SKM-1 (cell line): ENCODE data around the gene PCDHB10.

Experiments used
- DNase-seq: peaks from one replicate; lab custom pipeline; 2025; ENCODE audit not compliant: unreplicated experiment; lab: John Stamatoyannopoulos, UW

The PCDHB10 gene

DNA sequence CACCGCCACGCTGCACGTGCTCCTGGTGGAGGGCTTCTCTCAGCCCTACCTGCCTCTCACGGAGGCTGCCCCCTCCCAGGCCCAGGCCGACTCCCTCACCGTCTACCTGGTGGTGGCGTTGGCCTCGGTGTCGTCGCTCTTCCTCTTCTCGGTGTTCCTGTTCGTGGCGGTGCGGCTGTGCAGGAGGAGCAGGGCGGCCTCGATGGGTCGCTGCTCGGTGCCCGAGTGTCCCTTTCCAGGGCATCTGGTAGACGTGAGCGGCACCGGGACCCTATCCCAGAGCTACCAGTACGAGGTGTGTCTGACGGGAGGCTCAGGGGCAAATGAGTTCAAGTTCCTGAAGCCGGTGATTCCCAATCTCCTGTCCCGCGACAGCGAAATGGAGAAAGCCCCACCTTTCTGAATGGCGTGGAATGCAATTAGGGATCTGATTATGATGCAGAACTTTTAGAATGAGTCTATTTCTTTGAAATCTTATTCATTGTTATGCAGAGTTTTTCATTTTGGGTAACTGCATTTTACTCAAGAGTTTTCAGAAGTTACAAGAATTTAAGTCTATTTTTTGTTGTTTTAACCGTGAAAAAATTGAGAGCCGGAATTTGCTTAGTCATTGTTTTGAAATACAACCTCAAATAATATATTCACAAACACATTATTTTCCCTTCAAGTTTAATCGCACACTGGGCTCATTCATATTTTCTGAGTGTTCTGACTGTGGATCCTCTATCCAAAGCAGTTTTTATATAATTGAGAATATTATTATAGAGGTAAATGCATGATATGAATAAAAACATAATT, 44.6 kb downstream of the PCDHB10 start:
- DNase-seq: no peak

- no peak for DNase-seq
These were observed 49.3 kb downstream of the PCDHB10 start for GRCh38 chr5:141241496-141241895.
